PC-9 (cell line): Measurements from ENCODE around the gene ERBB4. TPM values are rescaled to one million over a fixed set of nuclear protein-coding genes. Genes with fewer than 3 reads are reported as not detected.

Experiments
- BruUV-seq: library from RNA; stranded (reverse); fragments of 400-500 nt; replicated peaks from 2 replicates; lab custom pipeline; 2021; lab: Mats Ljungman, UMichigan
- CTCF ChIA-PET: fragments of 300-600 bp; sonication (Branson Sonifier 250); formaldehyde crosslinking; loops from one replicate; lab custom pipeline; 2022; ENCODE audit warnings: antibody characterized with exemption; lab: Charles Lee
- POLR2A ChIA-PET: fragments of 300-600 bp; sonication (Branson Sonifier 250); formaldehyde crosslinking; loops from one replicate; lab custom pipeline; 2022; ENCODE audit warnings: antibody characterized with exemption; ENCODE audit not compliant: unreplicated experiment; lab: Charles Lee
- DNase-seq, 2 experiments: peaks; one replicate each; pipeline versions ENCODE4 v3.0.0 to v3.0.0-alpha.2; 2015 to 2022; ENCODE audit warnings: mixed read lengths in 1 of 2
- H2AFZ ChIP-seq: fragments of 200-600 bp; sonication (generic); 2 replicates; pipeline ENCODE4 v1.8.1; 2017; ENCODE audit warnings: antibody characterized with exemption
- H3F3A ChIP-seq: fragments of 200-600 bp; sonication (generic); 2 replicates; pipeline ENCODE4 v1.8.1; 2017; ENCODE audit warnings: antibody characterized with exemption, mild to moderate bottlenecking, low read depth; ENCODE audit not compliant: insufficient read depth
- H3K27ac ChIP-seq: fragments of 200-600 bp; sonication (generic); 2 replicates; pipeline ENCODE4 v1.6.1; 2016; ENCODE audit warnings: mixed run types
- H3K27me3 ChIP-seq: fragments of 200-600 bp; sonication (generic); 2 replicates; pipeline ENCODE4 v1.6.1; 2016; ENCODE audit warnings: low read depth, mixed run types; ENCODE audit not compliant: insufficient read depth
- H3K36me3 ChIP-seq: fragments of 200-600 bp; sonication (generic); 2 replicates; pipeline ENCODE4 v1.6.1; 2016; ENCODE audit warnings: low read depth, mixed run types
- H3K4me1 ChIP-seq: fragments of 200-600 bp; sonication (generic); replicated peaks from 2 replicates; pipeline ENCODE4 v1.6.1; 2016; ENCODE audit warnings: mixed run types; ENCODE audit not compliant: insufficient read depth
- H3K4me2 ChIP-seq: fragments of 200-600 bp; sonication (generic); 2 replicates; pipeline ENCODE4 v1.6.1; 2017; ENCODE audit warnings: mixed run types
- H3K4me3 ChIP-seq: fragments of 200-600 bp; sonication (generic); 2 replicates; pipeline ENCODE4 v1.6.1; 2016; ENCODE audit warnings: mixed run types
- H3K79me2 ChIP-seq: fragments of 200-600 bp; sonication (generic); 2 replicates; pipeline ENCODE4 v1.6.1; 2017; ENCODE audit warnings: low read depth, mixed run types
- H3K9me2 ChIP-seq: fragments of 200-600 bp; sonication (generic); 2 replicates; pipeline ENCODE4 v1.8.1; 2017; ENCODE audit warnings: mild to moderate bottlenecking; ENCODE audit not compliant: insufficient read depth
- H3K9me3 ChIP-seq: fragments of 200-600 bp; sonication (generic); 2 replicates; pipeline ENCODE4 v1.8.1; 2016; ENCODE audit warnings: low read depth; ENCODE audit not compliant: insufficient read depth
- H4K20me1 ChIP-seq: fragments of 200-600 bp; sonication (generic); 2 replicates; pipeline ENCODE4 v1.8.1; 2017; ENCODE audit not compliant: insufficient read depth
- EZH2 ChIP-seq: fragments of 200-600 bp; sonication (generic); IDR thresholded peaks from 2 replicates; pipeline ENCODE4 v1.8.0; 2017; ENCODE audit warnings: antibody characterized with exemption, low read depth
- intact Hi-C: fragments of 100-400 bp; cut with micrococcal nuclease; formaldehyde crosslinking; loops from one replicate; pipeline ENCODE4 v1.10.0; 2022; ENCODE audit not compliant: unreplicated experiment
- total RNA-seq: library from RNA; stranded (reverse); gene quantifications from 2 replicates; pipeline ENCODE4 v1.2.3, GENCODE V29; 2021
- TF ChIP-seq, protein P1 (sequence below): fragments of 200-600 bp; sonication (generic); conservative IDR thresholded peaks from 2 replicates; pipeline ENCODE4 v1.6.1; 2017; ENCODE audit warnings: mixed run types, antibody characterized with exemption, mild to moderate bottlenecking, moderate library complexity

Gene ERBB4
- total RNA-seq, 1 experiment from 2014 or later = not detected

GRCh38 chr2:212157012-212157411, 381.6 kb downstream of the ERBB4 start:
- DNase-seq = no peak
- H3K4me1 ChIP-seq = no peaks in the 10 kb centered on the region
- H3K9me3 ChIP-seq = no peaks in the 10 kb centered on the region
- no peaks in the 10 kb centered on the region for H3K79me2 ChIP-seq
- no peaks in the 10 kb centered on the region for H3F3A ChIP-seq
- no peaks in the 10 kb centered on the region for H3K9me2 ChIP-seq
- ChIA-PET CTCF (no interaction called here), POLR2A (no interaction called here)
- H3K27me3 ChIP-seq = no peaks in the 10 kb centered on the region
- TF ChIP-seq EZH2 = no peak
- TF ChIP-seq, protein P1, sequence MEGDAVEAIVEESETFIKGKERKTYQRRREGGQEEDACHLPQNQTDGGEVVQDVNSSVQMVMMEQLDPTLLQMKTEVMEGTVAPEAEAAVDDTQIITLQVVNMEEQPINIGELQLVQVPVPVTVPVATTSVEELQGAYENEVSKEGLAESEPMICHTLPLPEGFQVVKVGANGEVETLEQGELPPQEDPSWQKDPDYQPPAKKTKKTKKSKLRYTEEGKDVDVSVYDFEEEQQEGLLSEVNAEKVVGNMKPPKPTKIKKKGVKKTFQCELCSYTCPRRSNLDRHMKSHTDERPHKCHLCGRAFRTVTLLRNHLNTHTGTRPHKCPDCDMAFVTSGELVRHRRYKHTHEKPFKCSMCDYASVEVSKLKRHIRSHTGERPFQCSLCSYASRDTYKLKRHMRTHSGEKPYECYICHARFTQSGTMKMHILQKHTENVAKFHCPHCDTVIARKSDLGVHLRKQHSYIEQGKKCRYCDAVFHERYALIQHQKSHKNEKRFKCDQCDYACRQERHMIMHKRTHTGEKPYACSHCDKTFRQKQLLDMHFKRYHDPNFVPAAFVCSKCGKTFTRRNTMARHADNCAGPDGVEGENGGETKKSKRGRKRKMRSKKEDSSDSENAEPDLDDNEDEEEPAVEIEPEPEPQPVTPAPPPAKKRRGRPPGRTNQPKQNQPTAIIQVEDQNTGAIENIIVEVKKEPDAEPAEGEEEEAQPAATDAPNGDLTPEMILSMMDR = no peak
- no TSS peak for BruUV-seq
- H3K36me3 ChIP-seq = no peaks in the 10 kb centered on the region
- H3K4me3 ChIP-seq = no peak overlapping the region
- H3K27ac ChIP-seq = no peak overlapping the region
- H2AFZ ChIP-seq = no peak overlapping the region
- no peaks in the 10 kb centered on the region for H4K20me1 ChIP-seq
- intact Hi-C loops = no loop called here
- no peak overlapping the region for H3K4me2 ChIP-seq

DNA sequence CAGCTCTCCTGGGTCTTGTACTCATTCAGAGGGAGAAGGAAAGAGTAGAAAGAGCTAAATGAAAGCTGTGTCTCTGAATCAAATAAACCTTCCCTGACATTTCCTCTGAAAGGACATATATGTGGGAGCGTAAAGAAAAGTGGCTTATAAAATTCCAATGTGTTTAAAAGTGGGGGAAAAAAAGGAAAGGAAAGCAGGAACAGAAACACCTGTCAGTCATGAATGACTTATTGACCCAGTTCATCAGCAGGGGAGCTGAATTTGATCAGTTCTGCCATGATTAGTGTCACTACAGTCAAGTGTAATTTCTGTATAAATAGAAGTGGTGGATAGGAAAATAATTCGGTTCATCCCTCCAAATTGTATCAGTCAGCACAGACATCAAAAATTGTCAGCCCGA, 382.5 kb downstream of the ERBB4 start:
- Histone ChIP-seq H3F3A (no peaks in the 10 kb centered on the region), H4K20me1 (no peaks in the 10 kb centered on the region), H2AFZ (no peak overlapping the region), H3K4me2 (no peak overlapping the region), H3K4me3 (no peak overlapping the region), H3K9me2 (no peaks in the 10 kb centered on the region), H3K9me3 (no peaks in the 10 kb centered on the region), H3K36me3 (no peaks in the 10 kb centered on the region), H3K27ac (no peak overlapping the region), H3K79me2 (no peaks in the 10 kb centered on the region), H3K27me3 (no peaks in the 10 kb centered on the region), H3K4me1 (no peaks in the 10 kb centered on the region)
- ChIA-PET POLR2A (no interaction called here), CTCF (no interaction called here)
- DNase-seq = no peak
- intact Hi-C loops = no loop called here
- no peak for TF ChIP-seq EZH2
- TF ChIP-seq, protein P1 = no peak
- no TSS peak for BruUV-seq

DNA sequence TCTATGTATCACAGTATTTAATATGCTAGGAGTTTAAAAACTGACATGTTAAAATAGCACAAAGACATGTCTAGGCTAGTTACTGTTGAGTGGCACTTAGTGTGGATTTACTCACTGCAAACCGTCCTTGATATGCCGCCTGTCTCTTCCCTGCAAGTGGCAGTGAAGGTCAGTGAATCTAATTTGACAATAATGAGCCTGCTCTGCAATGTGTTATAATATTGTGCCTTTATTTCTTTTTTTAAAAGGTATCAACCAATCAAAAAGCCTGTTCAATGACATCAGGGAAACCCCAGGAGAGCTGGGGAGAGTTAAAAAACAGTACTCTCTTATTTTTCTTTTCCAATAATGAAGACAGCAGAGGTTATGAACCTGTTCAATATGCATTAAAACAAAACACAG, 384.1 kb downstream of the ERBB4 start:
- no TSS peak for BruUV-seq
- DNase-seq = no peak
- Histone ChIP-seq H3K27ac (no peak overlapping the region), H4K20me1 (no peaks in the 10 kb centered on the region), H3K36me3 (no peaks in the 10 kb centered on the region), H3K9me3 (no peaks in the 10 kb centered on the region), H3K27me3 (no peaks in the 10 kb centered on the region), H3F3A (no peaks in the 10 kb centered on the region), H3K4me2 (no peak overlapping the region), H3K4me1 (no peaks in the 10 kb centered on the region), H3K79me2 (no peaks in the 10 kb centered on the region), H2AFZ (no peak overlapping the region), H3K4me3 (no peak overlapping the region), H3K9me2 (no peaks in the 10 kb centered on the region)
- ChIA-PET POLR2A (no interaction called here), CTCF (no interaction called here)
- intact Hi-C loops = no loop called here
- TF ChIP-seq, protein P1 = no peak
- no peak for TF ChIP-seq EZH2
